HepG2 (cell line): ENCODE results near the gene LRP1B. TPM values are rescaled to one million over a fixed set of nuclear protein-coding genes. Genes with fewer than 3 reads are reported as not detected.

ENCODE experiments used
- ATAC-seq: fragments of 200-7000 bp; cut with Tn5 transposase; 3 replicates; pipeline ENCODE4 v1.9.1; 2020; ENCODE audit warnings: mild to moderate bottlenecking, moderate library complexity
- BruUV-seq: library from RNA; stranded (reverse); fragments of 400-500 nt; replicated peaks from 2 replicates; lab custom pipeline; 2021; lab: Mats Ljungman, UMichigan
- CTCF ChIA-PET: fragments of 300-600 bp; formaldehyde crosslinking; extraction: SDS; loops from one replicate; lab custom pipeline; 2021; ENCODE audit warnings: low total read pairs, inconsistent platforms, low intra/inter-chr PET ratio; lab: Yijun Ruan, JAX
- POLR2A ChIA-PET: fragments of 350-600 bp; sonication (Branson Sonifier 250); formaldehyde crosslinking; loops from one replicate; lab custom pipeline; 2020; ENCODE audit warnings: antibody characterized with exemption, inconsistent platforms; lab: Yijun Ruan, JAX
- DNase-seq: peaks from one replicate; pipeline ENCODE4 v3.0.0-alpha.2; 2015; ENCODE audit warnings: low spot score
- FAIRE-seq: peaks from 3 replicates; lab custom pipeline; 2011; peaks lifted over from hg19 to GRCh38; lab: Jason Lieb, UNC
- H2AFZ ChIP-seq: one replicate; pipeline ENCODE4 v1.6.1; 2011; ENCODE audit warnings: low read length, inconsistent platforms
- H3K27ac ChIP-seq: fragments of 300-600 bp; 3 replicates; pipeline ENCODE4 v1.8.0; 2011; ENCODE audit warnings: mixed run types, mild to moderate bottlenecking, mixed read lengths, low read length, inconsistent platforms; ENCODE audit not compliant: insufficient read depth; ENCODE audit errors: extremely low read length
- H3K27me3 ChIP-seq, 2 experiments: fragments of 200-600 bp in 1 of 2; 2 replicates in 1 of 2; 3 replicates in 1 of 2; pipeline versions ENCODE4 v1.6.0 to v1.8.0; 2011; ENCODE audit warnings: low read length in 2 of 2, mild to moderate bottlenecking in 2 of 2, moderate library complexity in 2 of 2, inconsistent platforms in 1 of 2; ENCODE audit not compliant: insufficient read depth in 2 of 2, control insufficient read depth in 1 of 2
- H3K36me3 ChIP-seq, 2 experiments: fragments of 200-600 bp in 1 of 2; replicated peaks in 1 of 2; 2 replicates in 1 of 2; 3 replicates in 1 of 2; pipeline versions ENCODE4 v1.5.1 to v1.8.0; 2011; ENCODE audit warnings: low read length in 2 of 2, inconsistent platforms in 1 of 2; ENCODE audit not compliant: insufficient read depth in 2 of 2, control insufficient read depth in 1 of 2
- H3K4me1 ChIP-seq: 2 replicates; pipeline ENCODE4 v1.5.1; 2012; ENCODE audit warnings: low read length, inconsistent platforms; ENCODE audit not compliant: insufficient read depth
- H3K4me2 ChIP-seq: 2 replicates; pipeline ENCODE4 v1.6.0; 2011; ENCODE audit warnings: low read depth, low read length, inconsistent platforms
- H3K4me3 ChIP-seq, 3 experiments: fragments of 200-600 bp in 1 of 3; sonication (generic), shearing (Covaris generic) in 1 of 3; replicated peaks in 1 of 3; 2 replicates each; pipeline ENCODE4 v1.5.1; 2011 to 2016; ENCODE audit warnings: low read length in 3 of 3, inconsistent platforms in 2 of 3, low read depth in 2 of 3, mild to moderate bottlenecking in 2 of 3, control low read depth in 1 of 3, mixed read lengths in 1 of 3; ENCODE audit not compliant: insufficient read depth in 1 of 3
- H3K79me2 ChIP-seq: one replicate; pipeline ENCODE4 v1.6.1; 2011; ENCODE audit warnings: low read length, inconsistent platforms; ENCODE audit not compliant: insufficient read depth
- H3K9ac ChIP-seq: 2 replicates; pipeline ENCODE4 v1.6.0; 2011; ENCODE audit warnings: mild to moderate bottlenecking, low read depth, low read length, inconsistent platforms; ENCODE audit not compliant: insufficient read depth
- H3K9me3 ChIP-seq: 2 replicates; pipeline ENCODE4 v1.5.1; 2012; ENCODE audit warnings: mild to moderate bottlenecking, low read length
- H4K20me1 ChIP-seq: 2 replicates; pipeline ENCODE4 v1.6.0; 2011; ENCODE audit warnings: inconsistent platforms, mild to moderate bottlenecking, low read length, moderate library complexity; ENCODE audit not compliant: insufficient read depth
- KDM2A ChIP-seq: sonication (generic); formaldehyde crosslinking; IDR thresholded peaks from 2 replicates; pipeline ENCODE4 v1.4.0; 2020; ENCODE audit warnings: low read depth, missing genetic modification reagents, borderline replicate concordance
- NFRKB ChIP-seq: fragments of 450-650 bp; IDR thresholded peaks from 2 replicates; pipeline ENCODE4 v1.6.1; 2017
- REPIN1 ChIP-seq: sonication (generic); formaldehyde crosslinking; IDR thresholded peaks from 2 replicates; pipeline ENCODE4 v1.8.0; 2022; ENCODE audit warnings: missing genetic modification reagents, low read depth, mild to moderate bottlenecking, borderline replicate concordance
- SKI ChIP-seq: fragments of 450-650 bp; IDR thresholded peaks from one replicate; pipeline ENCODE4 v1.6.1; 2018; ENCODE audit warnings: mild to moderate bottlenecking; ENCODE audit not compliant: partially characterized antibody
- ZFP36 ChIP-seq: fragments of 150-350 bp; IDR thresholded peaks from 2 replicates; pipeline ENCODE4 v1.6.1; 2018; ENCODE audit warnings: borderline replicate concordance, low read length, low read depth; ENCODE audit not compliant: partially characterized antibody
- ZMYM2 ChIP-seq: sonication (generic); formaldehyde crosslinking; IDR thresholded peaks from 2 replicates; pipeline ENCODE4 v1.8.0; 2022; ENCODE audit warnings: mild to moderate bottlenecking, missing genetic modification reagents
- ZNF326 ChIP-seq: sonication (generic); formaldehyde crosslinking; IDR thresholded peaks from 2 replicates; pipeline ENCODE4 v1.4.0; 2020; ENCODE audit warnings: missing genetic modification reagents, borderline replicate concordance
- ZNF44 ChIP-seq: sonication (generic); formaldehyde crosslinking; IDR thresholded peaks from 2 replicates; pipeline ENCODE4 v1.5.1; 2020; ENCODE audit warnings: mild to moderate bottlenecking, missing genetic modification reagents
- ZNF543 ChIP-seq: sonication (generic); formaldehyde crosslinking; IDR thresholded peaks from 2 replicates; pipeline ENCODE4 v1.4.0; 2020; ENCODE audit warnings: mild to moderate bottlenecking, missing genetic modification reagents
- ZNF747 ChIP-seq: sonication (generic); formaldehyde crosslinking; IDR thresholded peaks from 2 replicates; pipeline ENCODE4 v1.8.1; 2023; ENCODE audit warnings: missing genetic modification reagents, mild to moderate bottlenecking, borderline replicate concordance
- ZSCAN25 ChIP-seq: sonication (generic); formaldehyde crosslinking; IDR thresholded peaks from 2 replicates; pipeline ENCODE4 v1.8.0; 2022; ENCODE audit warnings: mild to moderate bottlenecking, missing genetic modification reagents
- WGBS: methylation state at CpG from one replicate; pipeline ENCODE4 v1.1.6; 2017; ENCODE audit warnings: low lambda C conversion rate; 5-methylcytosine and 5-hydroxymethylcytosine counted together
- in situ Hi-C: cut with HindIII; loops from 2 replicates; pipeline ENCODE4 v1.10.0; 2017; ENCODE audit warnings: low pct_unique_long_range_greater_than_20kb; ENCODE audit not compliant: extremely low pct_ligation_motif_present
- intact Hi-C: fragments of 100-400 bp; cut with micrococcal nuclease; formaldehyde crosslinking; loops from one replicate; pipeline ENCODE4 v1.10.0; 2022; ENCODE audit not compliant: unreplicated experiment
- polyA plus RNA-seq, 8 experiments: library from polyadenylated mRNA; depleted of rRNA in 3 of 8; stranded (reverse) in 7 of 8; unstranded in 1 of 8; fragments of >200 nt; fragmentation: Illumina TruSeq in 4 of 8; extraction: Trizol in 4 of 8; gene quantifications; 2 replicates each; pipeline versions ENCODE4 v1.2.1 to v1.2.3, GENCODE V29; 2011 to 2016; ENCODE audit warnings: low read depth in 4 of 8, missing spikeins in 1 of 8, mixed read lengths in 1 of 8; ENCODE audit not compliant: insufficient read depth in 1 of 8
- total RNA-seq, 5 experiments: library from RNA; depleted of rRNA; stranded (reverse); fragments of >200 nt; fragmentation: Illumina TruSeq; extraction: Trizol; gene quantifications; 2 replicates each; pipeline ENCODE4 v1.2.3, GENCODE V29; 2016; ENCODE audit warnings: low read depth in 1 of 5
- TF ChIP-seq, protein P1 (sequence below): sonication (generic); formaldehyde crosslinking; conservative IDR thresholded peaks from 2 replicates; pipeline ENCODE4 v1.8.0; 2022; ENCODE audit warnings: low read depth, missing genetic modification reagents
- TF ChIP-seq, protein P2 (sequence below): sonication (generic); formaldehyde crosslinking; IDR thresholded peaks from 2 replicates; pipeline ENCODE4 v1.4.0; 2020; ENCODE audit warnings: missing genetic modification reagents, low read depth, mild to moderate bottlenecking, borderline replicate concordance
- TF ChIP-seq, protein P3 (sequence below): sonication (generic); formaldehyde crosslinking; IDR thresholded peaks from 2 replicates; pipeline ENCODE4 v1.4.0; 2020; ENCODE audit warnings: mild to moderate bottlenecking, low read depth, missing genetic modification reagents
- TF ChIP-seq, protein P4 (sequence below): sonication (generic); formaldehyde crosslinking; IDR thresholded peaks from 2 replicates; pipeline ENCODE4 v1.5.1; 2020; ENCODE audit warnings: missing genetic modification reagents, mild to moderate bottlenecking, borderline replicate concordance

The LRP1B gene
- total and polyA plus RNA-seq, 2 of the 13 experiments (the other 11 are each of a cell fraction or from before 2014, with no cell fraction given), result 0.04 TPM; not detected in 1

DNA sequence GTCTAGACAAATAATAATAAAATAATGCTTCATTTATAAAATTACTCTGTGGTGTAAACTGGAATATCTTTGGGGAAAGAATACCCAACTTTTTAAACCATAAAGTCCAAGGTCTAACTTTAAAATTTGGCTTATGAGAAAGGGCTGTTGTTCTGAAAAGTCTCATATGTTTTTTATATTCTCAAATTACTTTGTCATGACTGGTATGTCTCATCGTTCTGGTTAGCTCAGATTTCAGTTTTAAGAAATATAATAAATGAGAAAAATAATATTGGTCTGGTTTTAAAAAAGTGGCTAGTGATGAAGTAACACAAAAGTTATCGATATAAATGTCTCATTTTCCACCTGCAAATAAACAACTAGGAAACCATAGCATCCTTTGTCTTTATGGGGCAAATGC, 1658.1 kb downstream of the LRP1B start:
- H3K27ac ChIP-seq, result no peak overlapping the region
- ChIA-PET POLR2A (no interaction called here), CTCF (no interaction called here)
- TF ChIP-seq KDM2A (CRISPR knock-in tag), result no peak
- no peak for TF ChIP-seq ZNF44 (CRISPR knock-in tag)
- TF ChIP-seq ZMYM2 (CRISPR knock-in tag), result no peak
- TF ChIP-seq, protein P1, sequence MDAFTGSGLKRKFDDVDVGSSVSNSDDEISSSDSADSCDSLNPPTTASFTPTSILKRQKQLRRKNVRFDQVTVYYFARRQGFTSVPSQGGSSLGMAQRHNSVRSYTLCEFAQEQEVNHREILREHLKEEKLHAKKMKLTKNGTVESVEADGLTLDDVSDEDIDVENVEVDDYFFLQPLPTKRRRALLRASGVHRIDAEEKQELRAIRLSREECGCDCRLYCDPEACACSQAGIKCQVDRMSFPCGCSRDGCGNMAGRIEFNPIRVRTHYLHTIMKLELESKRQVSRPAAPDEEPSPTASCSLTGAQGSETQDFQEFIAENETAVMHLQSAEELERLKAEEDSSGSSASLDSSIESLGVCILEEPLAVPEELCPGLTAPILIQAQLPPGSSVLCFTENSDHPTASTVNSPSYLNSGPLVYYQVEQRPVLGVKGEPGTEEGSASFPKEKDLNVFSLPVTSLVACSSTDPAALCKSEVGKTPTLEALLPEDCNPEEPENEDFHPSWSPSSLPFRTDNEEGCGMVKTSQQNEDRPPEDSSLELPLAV (CRISPR knock-in tag), result no peak
- TF ChIP-seq ZSCAN25 (CRISPR knock-in tag), result no peak
- TF ChIP-seq, protein P2, sequence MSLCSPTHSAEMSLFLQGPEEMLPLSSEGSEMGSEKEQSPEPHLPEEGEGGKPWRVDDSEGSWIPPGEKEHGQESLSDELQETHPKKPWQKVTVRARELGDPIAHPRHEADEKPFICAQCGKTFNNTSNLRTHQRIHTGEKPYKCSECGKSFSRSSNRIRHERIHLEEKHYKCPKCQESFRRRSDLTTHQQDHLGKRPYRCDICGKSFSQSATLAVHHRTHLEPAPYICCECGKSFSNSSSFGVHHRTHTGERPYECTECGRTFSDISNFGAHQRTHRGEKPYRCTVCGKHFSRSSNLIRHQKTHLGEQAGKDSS (CRISPR knock-in tag), result no peak
- no peaks in the 10 kb centered on the region for H3K9me3 ChIP-seq
- no peaks in the 10 kb centered on the region for H4K20me1 ChIP-seq
- ATAC-seq (no peak), FAIRE-seq (no peak), DNase-seq (no peak)
- H3K9ac ChIP-seq, result no peak overlapping the region
- H3K4me2 ChIP-seq, result no peak overlapping the region
- in situ Hi-C loops, result no loop called here
- WGBS, result 0% methylated on average over 2 of the region's 2 CpGs
- H3K79me2 ChIP-seq, result no peaks in the 10 kb centered on the region
- H3K4me1 ChIP-seq, result no peaks in the 10 kb centered on the region
- BruUV-seq, result no TSS peak
- H2AFZ ChIP-seq, result no peak overlapping the region
- intact Hi-C loops, result no loop called here
- no peaks in the 10 kb centered on the region for H3K27me3 ChIP-seq
- H3K36me3 ChIP-seq, result no peaks in the 10 kb centered on the region
- H3K4me3 ChIP-seq, result no peak overlapping the region

DNA sequence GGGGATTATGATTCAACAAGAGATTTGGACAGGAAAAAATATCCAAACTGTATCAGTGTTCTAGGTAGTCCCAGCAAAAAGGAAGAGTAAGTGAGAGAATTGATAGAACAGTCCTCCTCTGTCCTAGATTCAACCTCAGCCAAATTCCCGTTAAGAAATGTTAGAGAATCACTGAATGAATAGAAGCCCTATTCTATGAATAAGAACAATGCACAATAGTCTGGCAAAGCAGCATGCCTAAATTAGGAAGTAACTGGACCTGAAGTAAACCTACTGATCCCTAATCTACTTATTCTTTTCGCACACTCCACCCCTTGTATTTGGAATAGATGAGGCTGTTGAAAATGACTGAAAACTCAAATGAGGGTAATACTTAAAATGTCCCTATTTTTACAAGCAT, 1665.5 kb downstream of the LRP1B start:
- Histone ChIP-seq H3K27ac (no peak overlapping the region), H3K9ac (no peak overlapping the region), H3K79me2 (no peaks in the 10 kb centered on the region), H2AFZ (no peak overlapping the region), H3K27me3 (no peaks in the 10 kb centered on the region), H4K20me1 (no peaks in the 10 kb centered on the region), H3K4me3 (no peak overlapping the region), H3K9me3 (no peaks in the 10 kb centered on the region), H3K4me2 (no peak overlapping the region), H3K4me1 (no peaks in the 10 kb centered on the region), H3K36me3 (no peaks in the 10 kb centered on the region)
- FAIRE-seq (no peak), DNase-seq (no peak), ATAC-seq (no peak)
- ChIA-PET POLR2A (no interaction called here), CTCF (no interaction called here)
- WGBS, result 6% methylated on average over 2 of the region's 2 CpGs
- BruUV-seq, result no TSS peak
- intact Hi-C loops, result no loop called here
- in situ Hi-C loops, result no loop called here
- TF ChIP-seq REPIN1 (no peak), ZNF326 (no peak), NFRKB (no peak), ZFP36 (no peak), ZNF543 (CRISPR knock-in tag) (no peak), ZNF747 (no peak), SKI (no peak)
- TF ChIP-seq, protein P3, sequence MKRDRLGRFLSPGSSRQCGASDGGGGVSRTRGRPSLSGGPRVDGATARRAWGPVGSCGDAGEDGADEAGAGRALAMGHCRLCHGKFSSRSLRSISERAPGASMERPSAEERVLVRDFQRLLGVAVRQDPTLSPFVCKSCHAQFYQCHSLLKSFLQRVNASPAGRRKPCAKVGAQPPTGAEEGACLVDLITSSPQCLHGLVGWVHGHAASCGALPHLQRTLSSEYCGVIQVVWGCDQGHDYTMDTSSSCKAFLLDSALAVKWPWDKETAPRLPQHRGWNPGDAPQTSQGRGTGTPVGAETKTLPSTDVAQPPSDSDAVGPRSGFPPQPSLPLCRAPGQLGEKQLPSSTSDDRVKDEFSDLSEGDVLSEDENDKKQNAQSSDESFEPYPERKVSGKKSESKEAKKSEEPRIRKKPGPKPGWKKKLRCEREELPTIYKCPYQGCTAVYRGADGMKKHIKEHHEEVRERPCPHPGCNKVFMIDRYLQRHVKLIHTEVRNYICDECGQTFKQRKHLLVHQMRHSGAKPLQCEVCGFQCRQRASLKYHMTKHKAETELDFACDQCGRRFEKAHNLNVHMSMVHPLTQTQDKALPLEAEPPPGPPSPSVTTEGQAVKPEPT (CRISPR knock-in tag), result no peak
- TF ChIP-seq, protein P4, sequence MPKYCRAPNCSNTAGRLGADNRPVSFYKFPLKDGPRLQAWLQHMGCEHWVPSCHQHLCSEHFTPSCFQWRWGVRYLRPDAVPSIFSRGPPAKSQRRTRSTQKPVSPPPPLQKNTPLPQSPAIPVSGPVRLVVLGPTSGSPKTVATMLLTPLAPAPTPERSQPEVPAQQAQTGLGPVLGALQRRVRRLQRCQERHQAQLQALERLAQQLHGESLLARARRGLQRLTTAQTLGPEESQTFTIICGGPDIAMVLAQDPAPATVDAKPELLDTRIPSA, result no peak
